Neuronal stem cell (in vitro differentiated cells): Measurements from ENCODE around the gene SMIM27.

Experiments
- DNase-seq: peaks from one replicate; pipeline ENCODE4 v3.0.0-alpha.2; 2013; ENCODE audit warnings: low spot score
- H2AFZ ChIP-seq: one replicate; pipeline ENCODE4 v1.6.1; 2013; ENCODE audit warnings: mild to moderate bottlenecking, low read length, inconsistent platforms
- H2AK5ac ChIP-seq: 2 replicates; pipeline ENCODE4 v1.6.1; 2013; ENCODE audit warnings: low read depth, mild to moderate bottlenecking, inconsistent platforms, low read length, moderate library complexity, mixed read lengths
- H2BK120ac ChIP-seq: 2 replicates; pipeline ENCODE4 v1.6.1; 2013; ENCODE audit warnings: low read depth, mild to moderate bottlenecking, inconsistent platforms, low read length, moderate library complexity, mixed read lengths
- H2BK12ac ChIP-seq: one replicate; pipeline ENCODE4 v1.6.1; 2013; ENCODE audit warnings: low read length, inconsistent platforms
- H2BK15ac ChIP-seq: 2 replicates; pipeline ENCODE4 v1.6.1; 2013; ENCODE audit warnings: mild to moderate bottlenecking, low read length, inconsistent platforms, mixed read lengths
- H2BK5ac ChIP-seq: one replicate; pipeline ENCODE4 v1.6.1; 2013; ENCODE audit warnings: inconsistent platforms, mild to moderate bottlenecking, low read length, moderate library complexity
- H3K14ac ChIP-seq: one replicate; pipeline ENCODE4 v1.6.1; 2013; ENCODE audit warnings: low read length, inconsistent platforms
- H3K18ac ChIP-seq: 2 replicates; pipeline ENCODE4 v1.6.1; 2013; ENCODE audit warnings: low read length, inconsistent platforms
- H3K23ac ChIP-seq: 2 replicates; pipeline ENCODE4 v1.6.1; 2013; ENCODE audit warnings: low read depth, mild to moderate bottlenecking, mixed read lengths, low read length, inconsistent platforms; ENCODE audit not compliant: poor library complexity
- H3K27ac ChIP-seq: replicated peaks from 3 replicates; pipeline ENCODE4 v1.5.1; 2013; ENCODE audit warnings: low read length, inconsistent platforms
- H3K27me3 ChIP-seq, 3 experiments: 2 replicates each; pipeline ENCODE4 v1.6.1; 2013; ENCODE audit warnings: low read length in 3 of 3, mild to moderate bottlenecking in 2 of 3, inconsistent platforms in 1 of 3, low read depth in 1 of 3, mixed read lengths in 1 of 3, moderate library complexity in 1 of 3; ENCODE audit not compliant: control insufficient read depth in 3 of 3, insufficient read depth in 3 of 3
- H3K36me3 ChIP-seq, 2 donors: replicated peaks in 1 of 2; 2 replicates each; pipeline ENCODE4 v1.6.1; 2013; ENCODE audit warnings: low read length in 2 of 2; ENCODE audit not compliant: control insufficient read depth in 2 of 2, insufficient read depth in 2 of 2
- H3K4ac ChIP-seq: 2 replicates; pipeline ENCODE4 v1.6.1; 2013; ENCODE audit warnings: inconsistent platforms, mild to moderate bottlenecking, low read length, moderate library complexity
- H3K4me1 ChIP-seq, 2 donors: 1 replicate in 1 of 2; 2 replicates in 1 of 2; pipeline ENCODE4 v1.6.1; 2013; ENCODE audit warnings: low read length in 2 of 2, low read depth in 1 of 2; ENCODE audit not compliant: control insufficient read depth in 2 of 2, insufficient read depth in 1 of 2
- H3K4me2 ChIP-seq: one replicate; pipeline ENCODE4 v1.6.1; 2013; ENCODE audit warnings: mild to moderate bottlenecking, low read length, inconsistent platforms; ENCODE audit not compliant: insufficient read depth, poor library complexity, severe bottlenecking
- H3K4me3 ChIP-seq, 2 donors: 2 replicates each; pipeline ENCODE4 v1.5.1; 2013; ENCODE audit warnings: low read length in 2 of 2, mild to moderate bottlenecking in 2 of 2, inconsistent platforms in 1 of 2, moderate library complexity in 1 of 2
- H3K79me1 ChIP-seq: one replicate; pipeline ENCODE4 v1.6.1; 2013; ENCODE audit warnings: low read depth, mild to moderate bottlenecking, inconsistent platforms, low read length, moderate library complexity
- H3K9ac ChIP-seq: one replicate; pipeline ENCODE4 v1.6.1; 2013; ENCODE audit warnings: mild to moderate bottlenecking, low read depth, low read length, inconsistent platforms; ENCODE audit not compliant: poor library complexity
- H3K9me3 ChIP-seq, 2 donors: replicated peaks in 1 of 2; 2 replicates each; pipeline versions ENCODE3 to v1.6.1; 2013; ENCODE audit warnings: low read length in 2 of 2, mild to moderate bottlenecking in 2 of 2, inconsistent platforms in 1 of 2, low read depth in 1 of 2, mixed read lengths in 1 of 2, moderate library complexity in 1 of 2; ENCODE audit not compliant: control insufficient read depth in 2 of 2, insufficient read depth in 1 of 2
- H4K8ac ChIP-seq: one replicate; pipeline ENCODE4 v1.6.1; 2013; ENCODE audit warnings: low read depth, mild to moderate bottlenecking, inconsistent platforms, low read length, moderate library complexity
- H4K91ac ChIP-seq: one replicate; pipeline ENCODE4 v1.6.1; 2013; ENCODE audit warnings: low read length, low read depth, mild to moderate bottlenecking, inconsistent platforms; ENCODE audit not compliant: poor library complexity
- WGBS, 2 donors: extraction: QIAGEN DNeasy Blood & Tissue Kit; methylation state at CpG; one replicate each; pipeline ENCODE4 v1.1.7; 2013; ENCODE audit warnings: missing lambda C conversion rate in 2 of 2, mixed read lengths in 1 of 2; ENCODE audit not compliant: insufficient read length in 2 of 2, insufficient replicate concordance in 1 of 2; ENCODE audit errors: extremely low coverage in 2 of 2; 5-methylcytosine and 5-hydroxymethylcytosine counted together

SMIM27 gene

GRCh38 chr9:32573821-32574220 lies 21.7 kb downstream of the SMIM27 start:
- Histone ChIP-seq H2AK5ac (no peak overlapping the region), H3K4me1 (peaks cover 0 to 3% of the 10 kb centered on the region in 2 donors), H3K36me3 (peaks cover 2 to 20% of the 10 kb centered on the region in 2 donors), H2BK12ac (no peak overlapping the region), H3K27me3 (peaks cover 0 to 11% (median 0%) of the 10 kb centered on the region in 3 experiments), H3K4ac (no peak overlapping the region), H3K4me2 (no peak overlapping the region), H4K8ac (no peak overlapping the region), H3K23ac (no peak overlapping the region), H3K27ac (no peak overlapping the region), H2AFZ (peak overlapping the region; percentile 97), H3K14ac (no peak overlapping the region), H3K9ac (no peak overlapping the region), H4K91ac (no peak overlapping the region), H3K9me3 (no peaks in the 10 kb centered on the region), H3K4me3 (no peak overlapping the region), H3K79me1 (peaks cover 5% of the 10 kb centered on the region), H2BK5ac (no peak overlapping the region), H3K18ac (no peak overlapping the region), H2BK15ac (no peak overlapping the region), H2BK120ac (no peak overlapping the region)
- no CpG with 5 or more reads among the region's 7 CpGs for WGBS, 2 donors
- no peak for DNase-seq

GRCh38 chr9:32574858-32575257 lies 22.7 kb downstream of the SMIM27 start:
- Histone ChIP-seq H3K4me2 (no peak overlapping the region), H2BK120ac (no peak overlapping the region), H2AFZ (no peak overlapping the region), H3K79me1 (peaks cover 5% of the 10 kb centered on the region), H3K27me3 (peaks cover 0 to 11% (median 0%) of the 10 kb centered on the region in 3 experiments), H4K91ac (no peak overlapping the region), H3K4ac (no peak overlapping the region), H3K4me3 (no peak overlapping the region), H3K9me3 (no peaks in the 10 kb centered on the region), H3K36me3 (peaks cover 2 to 15% of the 10 kb centered on the region in 2 donors), H2BK5ac (no peak overlapping the region), H2BK12ac (no peak overlapping the region), H3K9ac (no peak overlapping the region), H2AK5ac (no peak overlapping the region), H3K14ac (no peak overlapping the region), H3K18ac (no peak overlapping the region), H2BK15ac (no peak overlapping the region), H3K27ac (no peak overlapping the region), H3K23ac (no peak overlapping the region), H3K4me1 (peaks cover 0 to 3% of the 10 kb centered on the region in 2 donors), H4K8ac (no peak overlapping the region)
- no peak for DNase-seq
- WGBS, 2 donors, result no CpG with 5 or more reads among the region's 1 CpG

- Histone ChIP-seq H3K18ac (no peak overlapping the region), H3K14ac (no peak overlapping the region), H2BK5ac (no peak overlapping the region), H3K9ac (no peak overlapping the region), H3K27ac (no peak overlapping the region), H3K4me1 (peaks cover 3 to 4% of the 10 kb centered on the region in 2 donors), H3K9me3 (no peaks in the 10 kb centered on the region), H3K23ac (no peak overlapping the region), H3K27me3 (peaks cover 0 to 11% (median 0%) of the 10 kb centered on the region in 3 experiments), H4K8ac (no peak overlapping the region), H3K4me3 (no peak overlapping the region), H2AFZ (no peak overlapping the region), H4K91ac (no peak overlapping the region), H2BK120ac (no peak overlapping the region), H2AK5ac (no peak overlapping the region), H3K79me1 (no peaks in the 10 kb centered on the region), H3K4me2 (no peak overlapping the region), H3K4ac (no peak overlapping the region), H2BK15ac (no peak overlapping the region), H2BK12ac (no peak overlapping the region), H3K36me3 (no peaks in the 10 kb centered on the region)
- no peak for DNase-seq
- WGBS, 2 donors, result no CpG with 5 or more reads among the region's 3 CpGs
These were observed 25.2 kb downstream of the SMIM27 start for GRCh38 chr9:32577316-32577715.

GRCh38 chr9:32578976-32579375 lies 26.8 kb downstream of the SMIM27 start:
- Histone ChIP-seq H2BK5ac (no peak overlapping the region), H3K23ac (no peak overlapping the region), H4K8ac (no peak overlapping the region), H3K79me1 (no peaks in the 10 kb centered on the region), H2AFZ (peak overlapping the region; percentile 25), H4K91ac (no peak overlapping the region), H3K4me1 (peaks cover 1 to 4% of the 10 kb centered on the region in 2 donors), H2BK15ac (no peak overlapping the region), H3K4me3 (no peak overlapping the region), H2AK5ac (no peak overlapping the region), H3K9me3 (no peaks in the 10 kb centered on the region), H2BK12ac (no peak overlapping the region), H2BK120ac (no peak overlapping the region), H3K18ac (no peak overlapping the region), H3K9ac (no peak overlapping the region), H3K4me2 (no peak overlapping the region), H3K27me3 (peaks cover 0 to 11% (median 0%) of the 10 kb centered on the region in 3 experiments), H3K4ac (no peak overlapping the region), H3K27ac (no peak overlapping the region), H3K36me3 (no peaks in the 10 kb centered on the region), H3K14ac (no peak overlapping the region)
- DNase-seq, result no peak
- no CpG with 5 or more reads among the region's 5 CpGs for WGBS, 2 donors
